Smooth muscle cell (in vitro differentiated cells): Measurements from ENCODE around the gene DDAH2. TPM values are rescaled to one million over a fixed set of nuclear protein-coding genes. Genes with fewer than 3 reads are reported as not detected.

Experiments
- DNase-seq: peaks from one replicate; lab custom pipeline; 2025; ENCODE audit not compliant: unreplicated experiment; lab: John Stamatoyannopoulos, UW
- H2AFZ ChIP-seq: fragments of 200-600 bp; sonication (generic); 2 replicates; pipeline ENCODE4 v1.6.0; 2016; ENCODE audit warnings: antibody characterized with exemption, low read depth, mild to moderate bottlenecking
- H3F3A ChIP-seq: fragments of 200-600 bp; sonication (generic); 2 replicates; pipeline ENCODE4 v1.6.0; 2017; ENCODE audit warnings: antibody characterized with exemption, low read depth
- H3K27ac ChIP-seq: fragments of 200-600 bp; sonication (generic); 2 replicates; pipeline ENCODE4 v1.5.1; 2016; ENCODE audit warnings: low read depth, mild to moderate bottlenecking
- H3K27me3 ChIP-seq: fragments of 200-600 bp; sonication (generic); 2 replicates; pipeline ENCODE4 v1.6.1; 2016; ENCODE audit warnings: low read depth, mild to moderate bottlenecking
- H3K36me3 ChIP-seq: fragments of 200-600 bp; sonication (generic); 2 replicates; pipeline ENCODE4 v1.5.1; 2016; ENCODE audit warnings: low read depth
- H3K4me1 ChIP-seq: fragments of 200-600 bp; sonication (generic); 2 replicates; pipeline ENCODE4 v1.5.1; 2016; ENCODE audit warnings: low read depth
- H3K4me2 ChIP-seq: fragments of 200-600 bp; sonication (generic); 2 replicates; pipeline ENCODE4 v1.6.0; 2016; ENCODE audit warnings: mild to moderate bottlenecking
- H3K4me3 ChIP-seq: fragments of 200-600 bp; sonication (generic); 2 replicates; pipeline ENCODE4 v1.5.1; 2016; ENCODE audit warnings: mild to moderate bottlenecking
- H3K79me2 ChIP-seq: fragments of 200-600 bp; sonication (generic); 2 replicates; pipeline ENCODE4 v1.6.0; 2016; ENCODE audit warnings: low read depth, mild to moderate bottlenecking
- H3K9ac ChIP-seq: fragments of 200-600 bp; sonication (generic); 2 replicates; pipeline ENCODE4 v1.6.0; 2016; ENCODE audit warnings: low read depth
- H3K9me3 ChIP-seq: fragments of 200-600 bp; sonication (generic); replicated peaks from 2 replicates; pipeline ENCODE4 v1.5.1; 2016; ENCODE audit warnings: low read depth
- H4K20me1 ChIP-seq: fragments of 200-600 bp; sonication (generic); 2 replicates; pipeline ENCODE4 v1.6.0; 2016; ENCODE audit warnings: low read depth
- CTCF ChIP-seq: fragments of 200-600 bp; sonication (generic); IDR thresholded peaks from 2 replicates; pipeline ENCODE4 v1.5.1; 2017; ENCODE audit warnings: borderline replicate concordance, mild to moderate bottlenecking, antibody characterized with exemption; ENCODE audit not compliant: insufficient read depth, poor library complexity, severe bottlenecking
- WGBS: methylation state at CpG from one replicate; pipeline ENCODE4 v1.1.7; 2016; ENCODE audit warnings: low lambda C conversion rate; 5-methylcytosine and 5-hydroxymethylcytosine counted together
- microRNA-seq: library from miRNA; unstranded; fragments of <30 nt; microRNA quantifications from one replicate; pipeline ENCODE4, GENCODE V29; 2016; ENCODE audit warnings: borderline number of aligned reads
- polyA plus RNA-seq: library from polyadenylated mRNA; unstranded; fragments of >200 nt; fragmentation: Nextera tagmentation; extraction: Ambion mirVana; gene quantifications from 2 replicates; pipeline ENCODE4 v1.2.1, GENCODE V29; 2016
- small RNA-seq: library from RNA; depleted of rRNA; stranded (forward); fragments of <200 nt; gene quantifications from one replicate; pipeline ENCODE3, GENCODE V24; 2014
- total RNA-seq: library from RNA; depleted of rRNA; stranded (reverse); fragments of >200 nt; gene quantifications from 2 replicates; pipeline ENCODE4 v1.2.3, GENCODE V29; 2014

The DDAH2 gene
- total and polyA plus RNA-seq, 2 experiments from 2014 or later: 104 to 134 TPM

- Histone ChIP-seq H3K9ac (peak within 1 kb of the TSS; percentile 28), H4K20me1 (no peaks in the 10 kb centered on the region), H3K27ac (no peak within 1 kb of the TSS), H3K9me3 (no peaks in the 10 kb centered on the region), H3K4me2 (peak within 1 kb of the TSS; percentile 100), H2AFZ (peak within 1 kb of the TSS; percentile 70), H3K4me3 (peak within 1 kb of the TSS; percentile 60), H3K79me2 (no peaks in the 10 kb centered on the region), H3K27me3 (no peaks in the 10 kb centered on the region), H3K4me1 (peaks cover 14% of the 10 kb centered on the region), H3F3A (no peaks in the 10 kb centered on the region), H3K36me3 (no peaks in the 10 kb centered on the region)
- DNase-seq: peak; percentile 28
- peak; percentile 62 for TF ChIP-seq CTCF
- WGBS: 13% methylated on average over 17 of the region's 17 CpGs
Measured at GRCh38 chr6:31680226-31681134, 48.6 kb downstream of the DDAH2 start, which contains the start of gene LY6G5C. LY6G5C (minus strand) TSS chr6:31681067; CDS start chr6:31680373, 694 bp downstream.

GRCh38 chr6:31677955-31678354 is 51.1 kb downstream of the DDAH2 start:
- peaks cover 7% of the 10 kb centered on the region for H3F3A ChIP-seq
- no peak overlapping the region for H2AFZ ChIP-seq
- H3K4me3 ChIP-seq: no peak overlapping the region
- no peaks in the 10 kb centered on the region for H3K27me3 ChIP-seq
- no peaks in the 10 kb centered on the region for H3K9me3 ChIP-seq
- peaks cover 9% of the 10 kb centered on the region for H3K4me1 ChIP-seq
- 79% methylated on average over 8 of the region's 8 CpGs for WGBS
- H3K36me3 ChIP-seq: no peaks in the 10 kb centered on the region
- H3K9ac ChIP-seq: no peak overlapping the region
- no peaks in the 10 kb centered on the region for H3K79me2 ChIP-seq
- H3K4me2 ChIP-seq: no peak overlapping the region
- no peak overlapping the region for H3K27ac ChIP-seq
- TF ChIP-seq CTCF: no peak
- H4K20me1 ChIP-seq: no peaks in the 10 kb centered on the region
- no peak for DNase-seq

Small RNA genes lying within 50 kb of the gene (microRNA-seq; reads per million reads assigned to microRNA genes)
- 4.7 reads per million for gene MIR4646

Small RNA genes lying within 50 kb of the gene (small RNA-seq; reads per million reads assigned to genes)
- not detected for gene LY6G6D
- not detected for gene MIR4646
- gene MSH5-SAPCD1: not detected
- gene RF00019: not detected
- gene RNU6-850P: 0.11 reads per million
- gene SAPCD1: 0.08 reads per million

Other genes with a start within 250 kb of the DDAH2 start
Only the 30 nearest of the 42 such genes appear.
- gene LTA, start 157.0 kb downstream of the DDAH2 start, total RNA-seq: 1.8 TPM in 1 of 2 replicates, not detected in the other
- 0.74 TPM in 1 of 2 replicates, not detected in the other for gene LTA, start 157.0 kb downstream of the DDAH2 start, polyA plus RNA-seq
- 0.94 and 3.0 TPM in 2 replicates for gene TNF, start 153.7 kb downstream of the DDAH2 start, total RNA-seq
- 1.5 and 2.4 TPM in 2 replicates for gene TNF, start 153.7 kb downstream of the DDAH2 start, polyA plus RNA-seq
- gene LTB, start 146.9 kb downstream of the DDAH2 start, total RNA-seq: 1.5 TPM in 1 of 2 replicates, not detected in the other
- 0.75 and 6.3 TPM in 2 replicates for gene LTB, start 146.9 kb downstream of the DDAH2 start, polyA plus RNA-seq
- gene LST1, start 143.0 kb downstream of the DDAH2 start, total RNA-seq: not detected in 2 replicates
- gene LST1, start 143.0 kb downstream of the DDAH2 start, polyA plus RNA-seq: 1.4 and 1.7 TPM in 2 replicates
- gene NCR3, start 136.3 kb downstream of the DDAH2 start, total RNA-seq: not detected in 2 replicates
- gene NCR3, start 136.3 kb downstream of the DDAH2 start, polyA plus RNA-seq: 0.22 and 0.48 TPM in 2 replicates
- gene AIF1, start 114.1 kb downstream of the DDAH2 start, total RNA-seq: not detected in 2 replicates
- not detected in 2 replicates for gene AIF1, start 114.1 kb downstream of the DDAH2 start, polyA plus RNA-seq
- 44.7 and 47.6 TPM in 2 replicates for gene PRRC2A, start 108.6 kb downstream of the DDAH2 start, total RNA-seq
- 58.0 and 75.3 TPM in 2 replicates for gene PRRC2A, start 108.6 kb downstream of the DDAH2 start, polyA plus RNA-seq
- 75.9 and 123 TPM in 2 replicates for gene BAG6, start 76.6 kb downstream of the DDAH2 start, total RNA-seq
- gene BAG6, start 76.6 kb downstream of the DDAH2 start, polyA plus RNA-seq: 74.8 and 85.8 TPM in 2 replicates
- gene APOM, start 73.4 kb downstream of the DDAH2 start, total RNA-seq: 2.3 and 2.7 TPM in 2 replicates
- 1.1 and 2.7 TPM in 2 replicates for gene APOM, start 73.4 kb downstream of the DDAH2 start, polyA plus RNA-seq
- 7.1 and 8.9 TPM in 2 replicates for gene C6orf47, start 68.5 kb downstream of the DDAH2 start, total RNA-seq
- gene C6orf47, start 68.5 kb downstream of the DDAH2 start, polyA plus RNA-seq: 15.5 and 20.1 TPM in 2 replicates
- 12.5 and 17.2 TPM in 2 replicates for gene GPANK1, start 64.3 kb downstream of the DDAH2 start, total RNA-seq
- 19.6 and 20.1 TPM in 2 replicates for gene GPANK1, start 64.3 kb downstream of the DDAH2 start, polyA plus RNA-seq
- 228 and 313 TPM in 2 replicates for gene CSNK2B, start 63.2 kb downstream of the DDAH2 start, total RNA-seq
- 195 and 226 TPM in 2 replicates for gene CSNK2B, start 63.2 kb downstream of the DDAH2 start, polyA plus RNA-seq
- 1.5 and 7.5 TPM in 2 replicates for gene LY6G5B, start 59.3 kb downstream of the DDAH2 start, total RNA-seq
- gene LY6G5B, start 59.3 kb downstream of the DDAH2 start, polyA plus RNA-seq: 5.6 and 16.2 TPM in 2 replicates
- gene LY6G5C, start 48.2 kb downstream of the DDAH2 start, total RNA-seq: 0.18 and 0.67 TPM in 2 replicates
- 3.8 and 5.2 TPM in 2 replicates for gene LY6G5C, start 48.2 kb downstream of the DDAH2 start, polyA plus RNA-seq
- 24.9 and 32.8 TPM in 2 replicates for gene ABHD16A, start 26.0 kb downstream of the DDAH2 start, total RNA-seq
- 39.9 and 40.5 TPM in 2 replicates for gene ABHD16A, start 26.0 kb downstream of the DDAH2 start, polyA plus RNA-seq
- not detected in 2 replicates for gene LY6G6F, start 22.4 kb downstream of the DDAH2 start, total RNA-seq
- gene LY6G6F, start 22.4 kb downstream of the DDAH2 start, polyA plus RNA-seq: not detected in 2 replicates
- gene LY6G6D, start 14.0 kb downstream of the DDAH2 start, total RNA-seq: not detected in 2 replicates
- gene LY6G6D, start 14.0 kb downstream of the DDAH2 start, polyA plus RNA-seq: not detected in 2 replicates
- 3.8 and 5.2 TPM in 2 replicates for gene LY6G6C, start 7.6 kb downstream of the DDAH2 start, total RNA-seq
- 3.9 and 7.2 TPM in 2 replicates for gene LY6G6C, start 7.6 kb downstream of the DDAH2 start, polyA plus RNA-seq
- gene MPIG6B, start 5.9 kb downstream of the DDAH2 start, total RNA-seq: 0.09 TPM in 1 of 2 replicates, not detected in the other
- gene MPIG6B, start 5.9 kb downstream of the DDAH2 start, polyA plus RNA-seq: 1.1 TPM in 1 of 2 replicates, not detected in the other
- gene CLIC1, start 7.2 kb upstream of the DDAH2 start, total RNA-seq: 373 and 417 TPM in 2 replicates
- gene CLIC1, start 7.2 kb upstream of the DDAH2 start, polyA plus RNA-seq: 610 and 628 TPM in 2 replicates
- 10.6 and 15.4 TPM in 2 replicates for gene MSH5, start 10.7 kb upstream of the DDAH2 start, total RNA-seq
- gene MSH5, start 10.7 kb upstream of the DDAH2 start, polyA plus RNA-seq: 4.7 and 10.5 TPM in 2 replicates
- gene SAPCD1, start 33.4 kb upstream of the DDAH2 start, total RNA-seq: not detected in 2 replicates
- 1.4 and 1.8 TPM in 2 replicates for gene SAPCD1, start 33.4 kb upstream of the DDAH2 start, polyA plus RNA-seq
- 0.22 and 0.58 TPM in 2 replicates for gene VWA7, start 48.0 kb upstream of the DDAH2 start, total RNA-seq
- 0.08 and 0.28 TPM in 2 replicates for gene VWA7, start 48.0 kb upstream of the DDAH2 start, polyA plus RNA-seq
- gene VARS1, start 66.5 kb upstream of the DDAH2 start, total RNA-seq: 31.9 and 60.8 TPM in 2 replicates
- 76.9 and 80.8 TPM in 2 replicates for gene VARS1, start 66.5 kb upstream of the DDAH2 start, polyA plus RNA-seq
- 62.0 and 91.2 TPM in 2 replicates for gene LSM2, start 77.7 kb upstream of the DDAH2 start, total RNA-seq
- 73.6 and 81.6 TPM in 2 replicates for gene LSM2, start 77.7 kb upstream of the DDAH2 start, polyA plus RNA-seq
- 0.63 and 0.94 TPM in 2 replicates for gene HSPA1L, start 86.0 kb upstream of the DDAH2 start, total RNA-seq
- 0.19 and 1.0 TPM in 2 replicates for gene HSPA1L, start 86.0 kb upstream of the DDAH2 start, polyA plus RNA-seq
- 52.6 and 59.5 TPM in 2 replicates for gene HSPA1A, start 86.2 kb upstream of the DDAH2 start, total RNA-seq
- 61.2 and 71.6 TPM in 2 replicates for gene HSPA1A, start 86.2 kb upstream of the DDAH2 start, polyA plus RNA-seq
- 33.6 and 43.1 TPM in 2 replicates for gene HSPA1B, start 98.4 kb upstream of the DDAH2 start, total RNA-seq
- gene HSPA1B, start 98.4 kb upstream of the DDAH2 start, polyA plus RNA-seq: 30.7 and 36.7 TPM in 2 replicates
- gene NEU1, start 133.5 kb upstream of the DDAH2 start, total RNA-seq: 40.0 and 47.5 TPM in 2 replicates
- 52.1 and 52.7 TPM in 2 replicates for gene NEU1, start 133.5 kb upstream of the DDAH2 start, polyA plus RNA-seq
- gene SLC44A4, start 149.7 kb upstream of the DDAH2 start, total RNA-seq: 0.72 and 0.85 TPM in 2 replicates
- 0.30 and 0.52 TPM in 2 replicates for gene SLC44A4, start 149.7 kb upstream of the DDAH2 start, polyA plus RNA-seq